DOHH2 (cell line): ENCODE measurements around the gene CYS1.

Experiments used
- CTCF ChIP-seq: fragments of 200-600 bp; sonication (generic); IDR thresholded peaks from one replicate; pipeline ENCODE4 v1.5.1; 2014; ENCODE audit warnings: antibody characterized with exemption, mild to moderate bottlenecking, low read depth, low read length; ENCODE audit not compliant: poor library complexity, severe bottlenecking
- EZH2phosphoT487 ChIP-seq: fragments of 200-600 bp; sonication (generic); IDR thresholded peaks from 2 replicates; pipeline ENCODE4 v1.6.1; 2017; ENCODE audit warnings: borderline replicate concordance, mild to moderate bottlenecking, antibody characterized with exemption, low read length, moderate library complexity, mixed read lengths

DNA sequence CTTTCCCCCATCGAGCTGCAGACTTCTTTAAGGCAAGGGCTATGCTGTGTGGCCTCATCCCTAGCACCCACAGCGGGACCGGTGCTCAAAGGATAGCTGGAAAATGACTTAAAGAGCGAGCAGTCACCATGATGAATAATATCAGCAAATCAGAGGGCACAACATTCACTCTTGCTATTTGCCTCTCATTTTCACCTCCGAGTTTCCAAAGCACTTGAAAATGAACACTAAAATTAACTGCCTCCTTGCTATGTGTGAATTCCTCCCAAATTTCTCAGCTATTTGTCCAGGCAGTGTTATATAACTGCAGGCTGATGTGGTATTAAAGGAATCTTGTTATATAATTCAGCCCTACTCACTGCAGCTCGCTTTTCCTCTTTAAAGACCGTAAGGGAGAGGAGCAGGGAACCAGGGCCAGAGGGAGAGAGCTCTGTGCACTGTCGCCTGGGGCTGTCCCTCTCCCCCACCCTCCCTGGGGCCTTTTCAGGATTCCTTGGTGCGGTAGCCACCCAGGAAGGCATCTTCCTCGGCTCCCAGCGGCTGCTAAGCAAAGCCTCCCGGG, 1.4 kb downstream of the CYS1 start:
- TF ChIP-seq CTCF (no peak), EZH2phosphoT487 (no peak)
